ENCODE data around the gene KIAA0040.

The KIAA0040 gene

DNA sequence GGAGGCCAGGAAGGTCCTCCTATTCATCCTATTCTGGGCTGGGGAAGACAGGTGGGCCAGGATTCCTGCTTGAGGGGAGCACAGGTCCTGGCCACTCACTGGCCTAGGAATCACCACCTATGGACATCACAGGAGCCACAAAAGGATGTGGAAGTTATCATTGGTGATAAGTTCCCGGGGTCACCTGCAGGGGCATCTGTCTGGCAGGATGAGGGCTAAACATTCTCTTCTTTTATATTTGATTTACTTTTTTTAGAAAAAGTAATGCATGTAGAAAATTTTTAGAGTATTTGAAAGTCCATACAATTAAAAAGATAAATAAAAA, 33.2 kb upstream of the KIAA0040 start:
- Histone ChIP-seq H3K79me1 (replicated peaks; ENCODE audit: low read length, poor library complexity, severe bottlenecking) (no peaks in the 10 kb centered on the region), H4K8ac (ENCODE audit: low read length) (no peak overlapping the region), H3K9ac (ENCODE audit: low read length) (no peak overlapping the region), H2AK5ac (ENCODE audit: low read length, severe bottlenecking) (no peak overlapping the region), H3K18ac (ENCODE audit: low read depth in 1 of 2, low read length in 2 of 2) (no peak overlapping the region), H2BK120ac (ENCODE audit: low read depth, low read length) (no peak overlapping the region), H3K14ac (ENCODE audit: low read length in 2 of 2) (no peak overlapping the region), H3K36me3 (ENCODE audit: control insufficient read depth in 1 of 2, insufficient read depth in 2 of 2, low read depth in 1 of 2, low read length in 2 of 2) (no peaks in the 10 kb centered on the region), H2BK5ac (ENCODE audit: low read depth, low read length, poor library complexity, severe bottlenecking) (no peak overlapping the region), H3K4me3 (ENCODE audit: insufficient read depth in 1 of 2, low read depth in 1 of 2, low read length in 2 of 2) (no peak overlapping the region), H3K9me3 (ENCODE audit: control insufficient read depth, low read length) (no peaks in the 10 kb centered on the region), H3K4me1 (ENCODE audit: control insufficient read depth, insufficient read depth, low read depth, low read length) (no peaks in the 10 kb centered on the region), H2BK12ac (ENCODE audit: low read length in 2 of 2) (no peak overlapping the region), H3K27me3 (ENCODE audit: control insufficient read depth in 1 of 2, insufficient read depth in 1 of 2, low read length in 2 of 2) (no peaks in the 10 kb centered on the region), H3K4ac (ENCODE audit: low read depth in 1 of 2, low read length in 2 of 2) (no peak overlapping the region), H3K4me2 (ENCODE audit: low read length, poor library complexity, severe bottlenecking) (no peak overlapping the region), H3K23ac (ENCODE audit: low read length in 2 of 2) (no peak overlapping the region), H4K91ac (ENCODE audit: low read length) (no peak overlapping the region), H2BK15ac (ENCODE audit: low read depth, poor library complexity, severe bottlenecking) (no peak overlapping the region), H3K27ac (ENCODE audit: low read length, poor library complexity, severe bottlenecking) (no peak overlapping the region), H2AFZ (ENCODE audit: low read depth, low read length) (no peak overlapping the region)
- no peak for DNase-seq
- no CpG with 5 or more reads among the region's 1 CpG for WGBS

DNA sequence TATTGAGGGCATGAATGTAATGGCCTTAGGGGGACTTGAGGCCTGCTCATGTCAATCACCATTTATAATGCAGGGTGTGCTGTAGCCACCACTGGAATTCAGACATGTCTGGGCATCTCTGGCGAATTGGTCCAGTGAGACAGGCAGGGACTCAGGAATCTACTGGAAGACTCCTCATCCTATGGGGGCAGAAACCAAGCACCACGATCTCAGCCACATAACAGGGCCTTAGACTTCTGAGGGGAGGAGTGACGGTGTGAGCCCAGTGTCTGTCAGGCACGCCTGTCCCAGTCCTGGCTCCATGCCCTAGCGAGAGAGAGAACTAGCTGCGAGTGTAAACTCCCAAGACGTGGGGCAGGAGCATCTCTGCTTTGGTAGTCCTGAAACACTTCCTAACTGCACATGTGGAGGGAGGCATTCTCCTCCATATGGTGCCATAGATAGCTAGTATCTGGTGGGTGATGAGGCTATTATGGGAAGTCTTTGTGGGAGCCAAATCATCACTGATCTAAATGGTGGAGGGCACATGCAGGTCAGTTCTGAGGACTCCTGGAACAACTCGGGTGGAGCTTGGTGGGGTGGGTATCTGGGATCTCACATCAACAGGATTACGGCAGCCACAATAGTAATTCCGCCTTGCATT, 29.8 kb upstream of the KIAA0040 start:
- no peak overlapping the region for H4K91ac ChIP-seq (ENCODE audit: low read length)
- no peak overlapping the region for H2BK12ac ChIP-seq (ENCODE audit: low read length in 2 of 2)
- H3K27ac ChIP-seq (ENCODE audit: low read length, poor library complexity, severe bottlenecking) = no peak overlapping the region
- no peak overlapping the region for H3K18ac ChIP-seq (ENCODE audit: low read depth in 1 of 2, low read length in 2 of 2)
- H2AK5ac ChIP-seq (ENCODE audit: low read length, severe bottlenecking) = no peak overlapping the region
- no peak overlapping the region for H3K9ac ChIP-seq (ENCODE audit: low read length)
- H2BK120ac ChIP-seq (ENCODE audit: low read depth, low read length) = no peak overlapping the region
- H3K9me3 ChIP-seq (ENCODE audit: control insufficient read depth, low read length) = no peaks in the 10 kb centered on the region
- H3K4me2 ChIP-seq (ENCODE audit: low read length, poor library complexity, severe bottlenecking) = no peak overlapping the region
- H3K4ac ChIP-seq (ENCODE audit: low read depth in 1 of 2, low read length in 2 of 2) = no peak overlapping the region
- no peak overlapping the region for H2BK15ac ChIP-seq (ENCODE audit: low read depth, poor library complexity, severe bottlenecking)
- 80% methylated on average over 10 of the region's 10 CpGs for WGBS
- H3K27me3 ChIP-seq (ENCODE audit: control insufficient read depth in 1 of 2, insufficient read depth in 1 of 2, low read length in 2 of 2) = no peaks in the 10 kb centered on the region
- no peak overlapping the region for H4K8ac ChIP-seq (ENCODE audit: low read length)
- no peak overlapping the region for H2AFZ ChIP-seq (ENCODE audit: low read depth, low read length)
- no peak overlapping the region for H3K14ac ChIP-seq (ENCODE audit: low read length in 2 of 2)
- DNase-seq = no peak
- no peaks in the 10 kb centered on the region for H3K4me1 ChIP-seq (ENCODE audit: control insufficient read depth, insufficient read depth, low read depth, low read length)
- no peaks in the 10 kb centered on the region for H3K36me3 ChIP-seq (ENCODE audit: control insufficient read depth in 1 of 2, insufficient read depth in 2 of 2, low read depth in 1 of 2, low read length in 2 of 2)
- H3K4me3 ChIP-seq (ENCODE audit: insufficient read depth in 1 of 2, low read depth in 1 of 2, low read length in 2 of 2) = no peak overlapping the region
- no peak overlapping the region for H3K23ac ChIP-seq (ENCODE audit: low read length in 2 of 2)
- no peaks in the 10 kb centered on the region for H3K79me1 ChIP-seq (replicated peaks; ENCODE audit: low read length, poor library complexity, severe bottlenecking)
- no peak overlapping the region for H2BK5ac ChIP-seq (ENCODE audit: low read depth, low read length, poor library complexity, severe bottlenecking)

DNA sequence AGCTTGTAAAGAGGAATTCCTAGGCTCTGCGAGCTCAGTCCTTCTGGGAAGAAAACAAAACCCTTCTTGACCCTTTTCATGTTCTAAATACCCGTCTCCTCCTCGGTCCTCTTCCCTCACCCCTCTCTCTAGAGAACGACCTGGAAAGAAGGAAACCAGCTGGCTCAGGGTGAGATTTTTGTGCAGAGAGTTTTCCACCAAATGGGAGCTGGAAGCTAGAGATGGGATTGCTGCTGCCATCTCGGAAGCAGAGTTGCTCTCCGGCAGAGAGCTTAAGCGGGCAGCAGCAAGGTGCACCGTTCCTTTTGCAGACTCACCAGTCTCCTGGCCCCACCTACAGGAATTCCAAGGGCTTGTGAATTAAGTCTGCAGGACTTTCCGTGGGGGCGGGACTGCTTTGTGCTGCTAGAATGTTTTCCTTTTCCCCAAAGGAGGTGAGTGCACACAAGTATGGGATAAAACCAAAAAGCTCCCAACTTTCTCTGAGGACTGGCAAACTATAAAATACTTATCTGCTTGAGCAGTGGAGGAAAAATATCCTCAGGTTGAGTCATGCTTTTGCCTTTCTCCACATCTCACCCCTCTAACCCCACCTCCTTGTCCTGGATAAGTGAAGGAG, 29.1 kb upstream of the KIAA0040 start:
- Histone ChIP-seq H3K27me3 (ENCODE audit: control insufficient read depth in 1 of 2, insufficient read depth in 1 of 2, low read length in 2 of 2) (no peaks in the 10 kb centered on the region), H2BK15ac (ENCODE audit: low read depth, poor library complexity, severe bottlenecking) (no peak overlapping the region), H4K91ac (ENCODE audit: low read length) (no peak overlapping the region)

DNA sequence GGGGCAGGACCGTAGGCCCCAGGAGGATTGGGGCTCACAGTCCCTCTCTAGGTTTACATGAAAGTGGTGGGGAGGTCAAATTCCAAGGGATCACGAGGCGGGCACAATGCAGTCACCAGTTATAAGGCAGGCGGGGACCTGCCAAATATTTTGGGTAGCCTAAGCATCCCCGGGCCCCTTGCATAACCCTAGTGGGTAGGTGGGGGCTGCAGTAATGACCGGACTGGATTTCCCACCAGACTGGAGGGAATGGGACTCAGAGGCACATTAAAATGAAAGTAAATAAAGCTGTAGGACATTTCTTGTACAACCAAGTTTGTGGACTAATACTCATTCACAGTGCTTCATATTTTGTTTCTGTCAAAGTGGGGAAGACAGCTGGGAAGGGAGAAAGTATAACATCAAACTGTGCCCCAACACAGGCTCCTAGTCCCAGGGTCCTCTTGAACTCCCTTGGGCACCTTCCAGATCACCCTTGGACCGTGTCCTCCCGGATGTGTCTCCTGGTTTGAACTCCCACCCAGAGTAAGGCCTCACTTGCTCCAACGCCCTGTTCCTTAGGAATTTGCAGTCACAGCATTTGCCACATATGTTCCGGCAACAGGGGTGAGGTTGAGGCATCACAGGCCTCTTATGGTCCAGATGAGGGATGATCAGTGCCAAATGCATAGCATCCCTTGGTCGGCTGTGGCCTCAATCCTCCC, 28.4 kb upstream of the KIAA0040 start:
- Histone ChIP-seq H3K18ac (ENCODE audit: low read depth in 1 of 2, low read length in 2 of 2) (no peak overlapping the region), H2BK15ac (ENCODE audit: low read depth, poor library complexity, severe bottlenecking) (no peak overlapping the region), H2AK5ac (ENCODE audit: low read length, severe bottlenecking) (no peak overlapping the region), H3K4ac (ENCODE audit: low read depth in 1 of 2, low read length in 2 of 2) (no peak overlapping the region), H3K9ac (ENCODE audit: low read length) (no peak overlapping the region), H4K8ac (ENCODE audit: low read length) (no peak overlapping the region), H3K23ac (ENCODE audit: low read length in 2 of 2) (no peak overlapping the region), H2AFZ (ENCODE audit: low read depth, low read length) (no peak overlapping the region), H3K4me2 (ENCODE audit: low read length, poor library complexity, severe bottlenecking) (no peak overlapping the region), H3K27ac (ENCODE audit: low read length, poor library complexity, severe bottlenecking) (no peak overlapping the region), H3K36me3 (ENCODE audit: control insufficient read depth in 1 of 2, insufficient read depth in 2 of 2, low read depth in 1 of 2, low read length in 2 of 2) (no peaks in the 10 kb centered on the region), H4K91ac (ENCODE audit: low read length) (no peak overlapping the region), H3K4me1 (ENCODE audit: control insufficient read depth, insufficient read depth, low read depth, low read length) (no peaks in the 10 kb centered on the region), H2BK5ac (ENCODE audit: low read depth, low read length, poor library complexity, severe bottlenecking) (no peak overlapping the region), H3K79me1 (replicated peaks; ENCODE audit: low read length, poor library complexity, severe bottlenecking) (no peaks in the 10 kb centered on the region), H3K4me3 (ENCODE audit: insufficient read depth in 1 of 2, low read depth in 1 of 2, low read length in 2 of 2) (no peak overlapping the region), H3K27me3 (ENCODE audit: control insufficient read depth in 1 of 2, insufficient read depth in 1 of 2, low read length in 2 of 2) (no peaks in the 10 kb centered on the region), H3K9me3 (ENCODE audit: control insufficient read depth, low read length) (no peaks in the 10 kb centered on the region), H2BK12ac (ENCODE audit: low read length in 2 of 2) (no peak overlapping the region), H3K14ac (ENCODE audit: low read length in 2 of 2) (no peak overlapping the region), H2BK120ac (ENCODE audit: low read depth, low read length) (no peak overlapping the region)
- 59% methylated on average over 11 of the region's 11 CpGs for WGBS
- no peak for DNase-seq

More for the DNA sequence above, 29.1 kb upstream of the KIAA0040 start:
- Histone ChIP-seq H2AFZ (ENCODE audit: low read depth, low read length) (no peak overlapping the region), H3K9me3 (ENCODE audit: control insufficient read depth, low read length) (no peaks in the 10 kb centered on the region), H2BK12ac (ENCODE audit: low read length in 2 of 2) (no peak overlapping the region), H4K8ac (ENCODE audit: low read length) (no peak overlapping the region), H3K4me1 (ENCODE audit: control insufficient read depth, insufficient read depth, low read depth, low read length) (no peaks in the 10 kb centered on the region), H3K27ac (ENCODE audit: low read length, poor library complexity, severe bottlenecking) (no peak overlapping the region), H2AK5ac (ENCODE audit: low read length, severe bottlenecking) (no peak overlapping the region), H3K4me2 (ENCODE audit: low read length, poor library complexity, severe bottlenecking) (no peak overlapping the region), H2BK120ac (ENCODE audit: low read depth, low read length) (no peak overlapping the region), H3K14ac (ENCODE audit: low read length in 2 of 2) (no peak overlapping the region), H2BK5ac (ENCODE audit: low read depth, low read length, poor library complexity, severe bottlenecking) (no peak overlapping the region), H3K79me1 (replicated peaks; ENCODE audit: low read length, poor library complexity, severe bottlenecking) (no peaks in the 10 kb centered on the region), H3K36me3 (ENCODE audit: control insufficient read depth in 1 of 2, insufficient read depth in 2 of 2, low read depth in 1 of 2, low read length in 2 of 2) (no peaks in the 10 kb centered on the region), H3K4ac (ENCODE audit: low read depth in 1 of 2, low read length in 2 of 2) (no peak overlapping the region), H3K4me3 (ENCODE audit: insufficient read depth in 1 of 2, low read depth in 1 of 2, low read length in 2 of 2) (no peak overlapping the region), H3K23ac (ENCODE audit: low read length in 2 of 2) (no peak overlapping the region), H3K9ac (ENCODE audit: low read length) (no peak overlapping the region), H3K18ac (ENCODE audit: low read depth in 1 of 2, low read length in 2 of 2) (no peak overlapping the region)
- DNase-seq = no peak
- 38% methylated on average over 6 of the region's 10 CpGs for WGBS

Measured in mesenchymal stem cell (in vitro differentiated cells and primary cell).